Rectal smooth muscle tissue (tissue), 1 donor: ENCODE results near the gene CRK.
A peak's percentile ranks its signal among the peaks of the same experiment; 100 is the strongest.

Experiments
- H3K27ac ChIP-seq: one replicate; pipeline ENCODE4 v1.7.0; 2013; ENCODE audit warnings: low read depth, low read length, inconsistent platforms
- H3K27me3 ChIP-seq: one replicate; pipeline ENCODE4 v1.7.0; 2013; ENCODE audit warnings: low read length; ENCODE audit not compliant: control insufficient read depth, insufficient read depth
- H3K36me3 ChIP-seq: one replicate; pipeline ENCODE4 v1.7.0; 2013; ENCODE audit warnings: low read length; ENCODE audit not compliant: control insufficient read depth, insufficient read depth
- H3K4me1 ChIP-seq: one replicate; pipeline ENCODE4 v1.7.0; 2013; ENCODE audit warnings: low read length; ENCODE audit not compliant: control insufficient read depth, insufficient read depth
- H3K4me3 ChIP-seq: one replicate; pipeline ENCODE4 v1.7.0; 2013; ENCODE audit warnings: low read length
- H3K9ac ChIP-seq: one replicate; pipeline ENCODE4 v1.7.0; 2013; ENCODE audit warnings: low read length

CRK gene

GRCh38 chr17:1482680-1483079 lies 26.6 kb upstream of the CRK start:
- Histone ChIP-seq H3K27me3 (no peaks in the 10 kb centered on the region), H3K9ac (no peak overlapping the region), H3K4me3 (no peak overlapping the region), H3K4me1 (peaks cover 9% of the 10 kb centered on the region), H3K27ac (peak overlapping the region; percentile 60), H3K36me3 (peaks cover 11% of the 10 kb centered on the region)

- Histone ChIP-seq H3K4me3 (no peak overlapping the region), H3K36me3 (peaks cover 11% of the 10 kb centered on the region), H3K4me1 (peaks cover 9% of the 10 kb centered on the region), H3K27ac (peak overlapping the region; percentile 27), H3K9ac (no peak overlapping the region), H3K27me3 (no peaks in the 10 kb centered on the region)
Observed at GRCh38 chr17:1481736-1482135, 25.7 kb upstream of the CRK start.

GRCh38 chr17:1480747-1481465 lies 24.9 kb upstream of the CRK start:
- peak overlapping the region; percentile 1 for H3K27ac ChIP-seq
- H3K27me3 ChIP-seq, result no peaks in the 10 kb centered on the region
- H3K4me1 ChIP-seq, result peaks cover 9% of the 10 kb centered on the region
- H3K36me3 ChIP-seq, result peaks cover 12% of the 10 kb centered on the region
- H3K9ac ChIP-seq, result no peak overlapping the region
- no peak overlapping the region for H3K4me3 ChIP-seq

- peaks cover 7% of the 10 kb centered on the region for H3K4me1 ChIP-seq
- no peaks in the 10 kb centered on the region for H3K27me3 ChIP-seq
- peaks cover 19% of the 10 kb centered on the region for H3K36me3 ChIP-seq
- no peak overlapping the region for H3K9ac ChIP-seq
- no peak overlapping the region for H3K27ac ChIP-seq
- no peak overlapping the region for H3K4me3 ChIP-seq
Observed at GRCh38 chr17:1478418-1478817, 22.4 kb upstream of the CRK start.

- Histone ChIP-seq H3K27ac (no peak overlapping the region), H3K9ac (no peak overlapping the region), H3K36me3 (peaks cover 31% of the 10 kb centered on the region), H3K27me3 (no peaks in the 10 kb centered on the region), H3K4me3 (no peak overlapping the region), H3K4me1 (no peaks in the 10 kb centered on the region)
Observed at GRCh38 chr17:1475321-1475854, 19.4 kb upstream of the CRK start.

- H3K27ac ChIP-seq, result no peak overlapping the region
- no peaks in the 10 kb centered on the region for H3K4me1 ChIP-seq
Observed at GRCh38 chr17:1474402-1475189, 18.6 kb upstream of the CRK start.

GRCh38 chr17:1473841-1474240 lies 17.8 kb upstream of the CRK start:
- Histone ChIP-seq H3K4me3 (no peak overlapping the region), H3K4me1 (no peaks in the 10 kb centered on the region), H3K27me3 (no peaks in the 10 kb centered on the region), H3K36me3 (peaks cover 37% of the 10 kb centered on the region), H3K9ac (no peak overlapping the region), H3K27ac (no peak overlapping the region)

More at GRCh38 chr17:1474402-1475189, 18.6 kb upstream of the CRK start:
- no peak overlapping the region for H3K4me3 ChIP-seq
- no peak overlapping the region for H3K9ac ChIP-seq
- H3K36me3 ChIP-seq, result peaks cover 31% of the 10 kb centered on the region
- no peaks in the 10 kb centered on the region for H3K27me3 ChIP-seq

GRCh38 chr17:1473170-1473569 lies 17.1 kb upstream of the CRK start:
- Histone ChIP-seq H3K36me3 (peaks cover 39% of the 10 kb centered on the region), H3K9ac (no peak overlapping the region), H3K4me1 (no peaks in the 10 kb centered on the region), H3K4me3 (no peak overlapping the region), H3K27ac (no peak overlapping the region), H3K27me3 (no peaks in the 10 kb centered on the region)

- H3K4me1 ChIP-seq, result no peaks in the 10 kb centered on the region
- no peaks in the 10 kb centered on the region for H3K27me3 ChIP-seq
- no peak overlapping the region for H3K4me3 ChIP-seq
- H3K9ac ChIP-seq, result no peak overlapping the region
- peaks cover 45% of the 10 kb centered on the region for H3K36me3 ChIP-seq
- H3K27ac ChIP-seq, result no peak overlapping the region
Observed at GRCh38 chr17:1471911-1472821, 16.1 kb upstream of the CRK start.

- H3K4me3 ChIP-seq, result no peak overlapping the region
- no peaks in the 10 kb centered on the region for H3K27me3 ChIP-seq
- no peak overlapping the region for H3K27ac ChIP-seq
- peaks cover 46% of the 10 kb centered on the region for H3K36me3 ChIP-seq
- H3K9ac ChIP-seq, result no peak overlapping the region
- no peaks in the 10 kb centered on the region for H3K4me1 ChIP-seq
Observed at GRCh38 chr17:1471490-1471889, 15.5 kb upstream of the CRK start.

- Histone ChIP-seq H3K27ac (no peak overlapping the region), H3K4me1 (no peaks in the 10 kb centered on the region), H3K36me3 (peaks cover 45% of the 10 kb centered on the region), H3K27me3 (no peaks in the 10 kb centered on the region), H3K4me3 (no peak overlapping the region), H3K9ac (no peak overlapping the region)
Observed at GRCh38 chr17:1470755-1471462, 14.9 kb upstream of the CRK start.
